NCI-H446 treated with DMSO at 0.1 percent for 48 hours (cell line): ENCODE data around the gene CUEDC2.

Experiments used
- DNase-seq: peaks from one replicate; lab custom pipeline; 2025; lab: John Stamatoyannopoulos, UW

The CUEDC2 gene

GRCh38 chr10:102396730-102397151, 35.6 kb downstream of the CUEDC2 start:
- DNase-seq: no peak

GRCh38 chr10:102396317-102396650, 36.1 kb downstream of the CUEDC2 start:
- DNase-seq: no peak

DNA sequence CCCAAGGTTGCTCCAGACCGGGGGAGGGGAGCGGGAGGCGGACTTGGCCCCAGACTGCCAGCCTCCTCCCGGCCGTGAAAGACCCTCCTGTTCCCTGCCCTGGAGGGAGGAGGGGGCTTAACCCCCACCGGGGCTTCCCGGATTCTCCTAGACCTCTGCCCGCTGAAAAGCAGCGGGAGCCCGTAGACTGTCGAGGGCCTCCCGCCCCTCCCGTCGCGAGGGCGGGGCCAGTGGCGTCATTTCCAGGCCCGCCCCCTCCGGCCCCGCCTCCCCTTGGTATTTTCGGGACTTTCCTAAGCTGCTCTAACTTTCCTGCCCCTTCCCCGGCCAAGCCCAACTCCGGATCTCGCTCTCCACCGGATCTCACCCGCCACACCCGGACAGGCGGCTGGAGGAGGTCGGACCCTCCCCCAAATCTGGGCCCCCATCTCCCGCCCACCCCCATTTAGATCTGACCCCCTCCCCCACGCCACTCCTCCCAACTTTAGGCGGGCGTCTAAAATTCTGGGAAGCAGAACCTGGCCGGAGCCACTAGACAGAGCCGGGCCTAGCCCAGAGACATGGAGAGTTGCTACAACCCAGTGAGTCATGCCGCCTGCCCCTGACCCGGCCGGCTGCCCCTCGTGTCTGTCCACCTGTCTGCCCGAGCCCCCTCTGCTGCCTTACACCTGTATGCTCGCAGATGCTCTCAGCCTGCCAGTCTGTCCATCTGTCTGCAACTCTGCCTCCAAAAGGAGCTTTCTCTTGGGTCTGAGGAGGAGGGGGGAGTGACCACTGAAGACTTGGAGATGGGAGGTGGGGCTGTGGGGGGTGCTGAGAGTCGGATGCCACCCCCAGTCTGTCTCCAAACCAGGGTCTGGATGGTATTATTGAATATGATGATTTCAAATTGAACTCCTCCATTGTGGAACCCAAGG, 36.7 kb downstream of the CUEDC2 start, which contains the start of gene NFKB2:
TSS of gene NFKB2 (plus strand) at position 306 of the 917 bp plus-strand sequence. CDS start at position 561, 255 bp downstream.
- no peak for DNase-seq

DNA sequence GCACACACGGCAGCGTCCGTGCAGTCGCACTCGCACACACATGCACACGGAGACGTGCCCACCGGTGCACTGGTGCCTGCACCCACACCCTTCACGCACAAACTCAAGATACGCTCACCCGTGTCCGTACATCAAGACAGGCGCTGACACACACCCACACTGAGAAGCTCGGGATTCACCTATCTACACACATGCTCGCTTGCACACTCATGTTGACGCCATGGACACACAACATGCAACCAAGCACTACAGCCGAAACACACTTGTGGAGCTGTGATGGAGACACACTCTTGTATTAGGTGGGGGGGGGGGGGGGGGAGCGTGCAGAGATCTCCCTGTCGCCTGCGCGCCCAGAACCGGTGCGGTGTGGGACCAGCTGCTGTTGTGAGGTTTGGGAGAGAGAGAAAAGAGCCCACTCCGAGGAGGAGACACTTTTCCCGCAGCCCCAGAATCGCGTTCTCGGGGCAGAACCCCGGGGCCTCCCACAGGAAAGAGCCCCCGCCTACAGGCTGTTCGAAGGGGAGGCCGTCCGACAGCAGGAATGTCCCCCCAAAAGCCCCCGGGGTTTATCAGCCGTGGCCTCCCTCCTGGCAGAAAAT, 37.5 kb downstream of the CUEDC2 start:
- DNase-seq: no peak

DNA sequence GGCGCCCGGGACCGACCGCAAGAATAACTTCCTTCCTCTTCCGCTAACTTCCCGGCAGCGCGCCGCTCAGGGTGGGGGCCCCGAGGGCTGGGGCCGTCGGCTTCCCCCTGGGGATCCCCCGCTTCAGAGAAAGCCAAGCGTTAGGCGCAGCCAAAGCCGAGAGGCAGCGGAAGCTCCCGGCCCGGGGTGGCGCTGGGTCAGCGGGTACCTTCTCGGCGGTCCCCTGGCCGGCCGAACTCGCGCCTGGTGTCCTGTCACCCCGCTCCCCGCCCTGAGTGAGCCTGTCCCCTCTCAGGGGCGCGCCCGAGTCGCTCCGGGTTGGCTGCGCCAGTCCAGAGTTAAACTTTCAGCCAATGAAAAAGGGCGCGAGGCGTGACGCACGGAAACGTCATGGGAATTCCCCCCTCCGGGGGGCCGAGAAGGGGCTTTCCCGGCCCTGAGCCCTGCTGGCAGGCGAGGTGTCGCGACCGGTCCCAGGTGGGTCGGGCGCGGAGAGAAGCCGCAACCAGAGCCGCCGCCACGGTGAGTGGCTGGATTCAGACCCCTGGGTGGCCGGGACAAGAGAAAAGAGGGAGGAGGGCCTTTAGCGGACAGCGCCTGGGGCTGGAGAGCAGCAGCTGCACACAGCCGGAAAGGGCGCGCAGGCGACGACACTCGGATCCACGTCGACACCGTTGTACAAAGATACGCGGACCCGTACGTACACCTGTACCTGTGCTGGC, 38.1 kb downstream of the CUEDC2 start:
- peak; percentile 38 for DNase-seq

GRCh38 chr10:102393411-102394078, 38.8 kb downstream of the CUEDC2 start:
- no peak for DNase-seq

- no peak for DNase-seq
Measured at GRCh38 chr10:102392306-102392705, 40.1 kb downstream of the CUEDC2 start.

GRCh38 chr10:102389894-102390293, 42.5 kb downstream of the CUEDC2 start:
- DNase-seq: no peak

GRCh38 chr10:102384606-102385429, 47.6 kb downstream of the CUEDC2 start:
- no peak for DNase-seq

DNA sequence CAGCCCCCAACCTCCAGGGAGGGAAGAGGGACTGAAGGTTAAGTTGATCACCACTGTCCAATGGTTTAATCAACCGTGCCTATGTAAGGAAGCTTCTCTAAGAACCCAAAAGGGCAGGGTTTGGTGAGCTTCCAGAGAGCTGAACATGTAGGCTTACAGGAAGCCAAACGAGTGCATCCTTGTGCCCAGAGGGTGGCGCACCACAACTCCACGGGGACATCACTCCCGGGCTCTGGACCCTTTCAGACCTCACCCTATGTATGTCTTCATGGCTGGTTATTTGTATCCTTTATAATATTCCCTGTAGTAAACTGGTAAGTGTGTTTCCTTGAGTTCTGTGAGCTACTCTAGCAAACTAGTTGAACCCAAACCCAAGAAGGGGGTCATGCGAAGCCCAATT, 48.3 kb downstream of the CUEDC2 start:
- DNase-seq: no peak

GRCh38 chr10:102382871-102383270, 49.5 kb downstream of the CUEDC2 start:
- DNase-seq: no peak

- no peak for DNase-seq
Measured at GRCh38 chr10:102381983-102382382, 50.4 kb downstream of the CUEDC2 start.

DNA sequence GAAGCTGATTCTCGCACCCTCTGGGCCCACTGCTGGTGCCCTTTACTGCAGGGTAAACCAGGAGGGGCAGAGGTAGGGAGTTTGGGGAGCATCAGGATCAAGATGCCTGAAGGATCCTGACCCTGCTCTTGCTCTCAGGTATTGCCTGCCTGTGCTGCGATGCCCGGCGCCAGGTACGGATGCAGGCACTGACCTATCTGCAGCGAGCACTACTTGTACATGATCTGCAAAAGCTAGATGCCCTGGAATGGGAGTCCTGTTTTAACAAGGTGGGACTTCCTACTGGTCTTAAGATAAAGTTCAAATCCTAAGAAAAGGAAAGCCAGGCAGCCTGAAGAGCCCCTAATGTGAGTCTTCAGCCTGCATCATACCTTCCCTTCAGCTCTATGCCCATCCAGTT, 53.0 kb downstream of the CUEDC2 start:
- no peak for DNase-seq

- no peak for DNase-seq
Measured at GRCh38 chr10:102376901-102377300, 55.5 kb downstream of the CUEDC2 start.

DNA sequence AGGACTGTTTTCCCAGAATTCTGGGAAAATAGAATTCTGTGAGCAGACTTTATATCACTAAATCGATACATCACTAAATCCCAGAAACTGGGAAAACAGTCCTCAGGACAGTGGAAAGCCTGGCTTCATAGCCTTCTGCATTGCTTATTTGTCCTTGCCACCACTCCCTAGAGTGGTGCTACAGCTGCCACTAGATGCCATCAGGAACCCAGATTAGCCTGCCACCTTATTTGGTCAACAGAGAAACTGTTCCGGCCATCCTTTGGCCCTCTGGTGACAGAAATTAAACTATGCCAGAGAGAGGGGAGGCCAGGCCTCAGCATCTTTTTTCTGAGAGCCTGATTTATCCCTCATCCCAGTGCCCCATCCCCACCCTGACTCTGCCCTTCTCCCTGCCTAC, 56.5 kb downstream of the CUEDC2 start:
- no peak for DNase-seq

GRCh38 chr10:102375250-102375649, 57.1 kb downstream of the CUEDC2 start:
- DNase-seq: no peak
